AG09309 (cell line): ENCODE measurements around the gene VSIG10L.
A peak's percentile ranks its signal among the peaks of the same experiment; 100 is the strongest.

Source experiments
- DNase-seq: peaks from one replicate; pipeline ENCODE4 v3.0.0-alpha.2; 2010; ENCODE audit warnings: low read depth
- H3K4me3 ChIP-seq: 2 replicates; pipeline ENCODE4 v1.5.1; 2011; ENCODE audit warnings: mild to moderate bottlenecking, low read depth, low read length, moderate library complexity; ENCODE audit not compliant: control insufficient read depth
- CTCF ChIP-seq: IDR thresholded peaks from 2 replicates; pipeline ENCODE4 v1.5.1; 2011; ENCODE audit warnings: mild to moderate bottlenecking, low read depth, low read length, inconsistent platforms; ENCODE audit not compliant: insufficient read depth, control insufficient read depth; ENCODE audit errors: missing control alignments

The VSIG10L gene

DNA sequence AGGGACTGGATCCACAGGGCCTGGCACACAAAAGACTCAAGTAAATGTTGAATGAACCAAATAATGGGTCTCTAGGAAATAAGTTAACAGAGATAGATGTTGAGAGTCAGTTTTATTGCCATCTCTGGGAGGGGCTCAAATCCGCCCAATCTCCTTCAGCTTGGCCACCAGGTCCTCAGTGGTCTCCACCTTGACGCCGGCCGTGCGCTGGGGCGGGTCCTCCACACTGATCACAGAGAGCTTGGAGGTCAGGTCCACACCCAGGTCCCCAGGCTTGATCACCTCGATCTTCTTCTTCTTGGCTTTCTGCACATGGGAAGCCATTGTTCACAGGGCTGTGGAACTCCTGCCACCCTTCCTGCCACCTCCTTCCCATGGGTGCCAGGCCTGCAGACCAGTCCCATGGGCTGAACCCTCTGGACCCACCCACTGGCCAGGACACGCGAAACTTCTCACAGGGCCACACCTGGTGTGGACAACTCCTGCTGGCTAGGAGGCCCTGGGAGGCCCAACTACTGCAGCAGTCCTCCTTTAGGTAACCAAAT, 3.2 kb upstream of the VSIG10L start:
- TF ChIP-seq CTCF, result no peak
- DNase-seq, result no peak
- H3K4me3 ChIP-seq, result no peak overlapping the region

- no peak overlapping the region for H3K4me3 ChIP-seq
- TF ChIP-seq CTCF, result no peak
- no peak for DNase-seq
Observed at GRCh38 chr19:51342631-51343569, 961 bp upstream of the VSIG10L start.

GRCh38 chr19:51341066-51341465, 873 bp downstream of the VSIG10L start:
- no peak overlapping the region for H3K4me3 ChIP-seq

DNA sequence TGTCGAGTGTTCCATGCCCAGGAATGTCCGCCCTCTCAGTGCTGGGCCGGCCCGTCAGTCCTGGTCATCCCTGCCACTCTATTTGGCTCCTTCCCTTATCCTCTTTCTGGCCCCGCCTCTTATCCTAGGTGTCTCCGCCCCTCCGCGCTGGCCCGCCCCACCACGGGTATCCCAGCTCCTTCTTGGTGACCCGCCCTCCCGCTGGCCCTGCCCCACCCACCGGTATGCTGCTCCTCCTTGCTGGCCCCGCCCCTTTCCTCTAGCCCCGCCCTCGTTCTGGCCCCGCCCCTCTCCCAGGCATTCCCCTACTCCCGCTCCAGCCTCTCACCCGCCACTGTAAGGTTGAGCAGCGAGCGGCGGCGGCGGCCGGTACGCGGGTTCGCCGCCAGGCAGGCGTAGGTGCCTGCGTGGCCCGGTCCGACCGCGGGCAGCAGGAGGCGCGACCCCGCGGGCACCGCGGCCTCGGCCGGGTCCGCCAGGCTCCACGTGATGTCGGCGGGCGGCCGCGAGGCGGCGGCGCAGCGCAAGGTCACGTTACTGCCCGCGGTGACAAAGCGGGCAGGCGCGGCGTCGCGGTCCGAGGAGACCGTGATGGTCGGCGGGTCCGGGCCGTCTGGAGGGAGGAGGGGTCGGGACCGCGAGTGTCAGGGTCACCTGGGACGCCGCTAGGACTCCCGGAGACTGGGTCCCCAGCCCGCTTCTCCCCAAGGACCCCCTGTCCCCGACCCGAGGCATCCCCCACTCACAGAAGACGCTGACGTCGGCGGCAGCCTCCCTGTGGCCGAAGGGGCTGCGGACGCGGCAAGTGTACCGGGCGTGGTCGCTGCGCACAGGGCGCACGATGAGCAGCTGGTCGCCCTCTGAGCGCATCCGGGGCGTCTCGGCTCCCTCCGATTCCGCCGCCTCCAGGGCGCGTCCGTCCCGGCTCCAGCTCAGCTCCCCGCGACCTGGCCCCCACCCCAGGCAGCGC, 2.0 kb downstream of the VSIG10L start:
- peak; percentile 72 for DNase-seq

More at GRCh38 chr19:51341066-51341465, 873 bp downstream of the VSIG10L start:
- TF ChIP-seq CTCF, result no peak
- no peak for DNase-seq

DNA sequence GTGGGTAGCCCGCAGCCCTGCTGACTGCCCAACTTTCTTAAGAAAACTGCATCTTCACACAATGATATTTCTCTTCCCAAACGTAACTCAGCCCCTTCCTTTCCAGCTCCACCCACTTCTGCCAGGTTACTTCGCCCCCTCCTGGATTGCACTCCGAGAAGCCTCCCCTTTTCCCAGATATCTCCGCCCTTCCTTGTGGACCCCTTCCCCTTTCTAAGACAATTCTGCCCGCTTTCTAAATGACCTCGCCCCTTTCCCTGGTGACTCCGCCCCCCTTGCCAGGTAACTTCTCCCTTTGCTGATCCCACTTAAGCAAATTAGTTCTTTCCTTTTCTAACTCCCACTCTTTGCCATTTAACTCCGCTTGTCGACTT, 2.6 kb downstream of the VSIG10L start:
- no peak for DNase-seq
- TF ChIP-seq CTCF, result no peak
- peak overlapping the region; percentile 63 for H3K4me3 ChIP-seq

More for the DNA sequence above, 2.0 kb downstream of the VSIG10L start:
- TF ChIP-seq CTCF, result no peak
- peak overlapping the region; percentile 63 for H3K4me3 ChIP-seq
